ENCODE results near the gene HMCN2. TPM values are rescaled to one million over a fixed set of nuclear protein-coding genes. Genes with fewer than 3 reads are reported as not detected.

HMCN2 gene
- total RNA-seq, 1 donor from 2014 or later, result 0.06 TPM

DNA sequence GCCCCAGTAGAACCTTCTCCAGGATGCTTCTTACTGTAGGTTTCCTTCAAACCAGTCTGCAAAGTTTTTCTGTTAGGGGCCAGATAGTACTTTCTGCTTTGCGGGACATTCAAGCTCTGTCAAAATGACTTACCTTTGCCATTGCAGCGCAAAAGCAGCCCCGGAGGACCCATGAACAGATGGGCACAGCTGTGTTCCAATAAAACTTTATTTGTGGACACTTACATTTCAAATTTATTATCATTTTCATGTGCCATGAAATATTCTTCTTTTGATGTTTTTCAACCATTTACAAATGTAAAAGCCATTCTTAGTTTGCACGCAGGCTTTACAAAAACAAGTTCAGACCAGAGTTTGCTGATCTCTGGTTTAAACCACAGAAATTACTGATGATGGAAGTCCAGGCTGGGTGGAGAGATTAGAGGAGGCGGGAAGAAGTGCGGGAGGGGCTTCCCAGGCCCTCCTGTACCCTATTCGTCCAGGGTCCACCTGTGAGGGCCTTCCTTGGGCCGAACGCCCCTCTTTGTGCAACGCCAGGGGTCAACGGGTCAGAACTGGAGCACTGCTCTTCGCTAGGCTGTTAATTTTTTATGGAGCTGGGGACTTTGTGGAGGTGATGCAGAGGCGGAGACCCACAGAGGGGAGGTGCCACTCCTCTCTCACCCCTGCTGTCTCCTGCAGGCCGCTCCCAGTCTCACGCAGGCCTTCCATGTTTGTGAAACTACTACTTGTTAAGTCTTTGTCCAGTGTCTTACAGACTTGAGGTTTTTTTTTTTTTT, 171.6 kb downstream of the HMCN2 start:
- TF ChIP-seq, protein P1, sequence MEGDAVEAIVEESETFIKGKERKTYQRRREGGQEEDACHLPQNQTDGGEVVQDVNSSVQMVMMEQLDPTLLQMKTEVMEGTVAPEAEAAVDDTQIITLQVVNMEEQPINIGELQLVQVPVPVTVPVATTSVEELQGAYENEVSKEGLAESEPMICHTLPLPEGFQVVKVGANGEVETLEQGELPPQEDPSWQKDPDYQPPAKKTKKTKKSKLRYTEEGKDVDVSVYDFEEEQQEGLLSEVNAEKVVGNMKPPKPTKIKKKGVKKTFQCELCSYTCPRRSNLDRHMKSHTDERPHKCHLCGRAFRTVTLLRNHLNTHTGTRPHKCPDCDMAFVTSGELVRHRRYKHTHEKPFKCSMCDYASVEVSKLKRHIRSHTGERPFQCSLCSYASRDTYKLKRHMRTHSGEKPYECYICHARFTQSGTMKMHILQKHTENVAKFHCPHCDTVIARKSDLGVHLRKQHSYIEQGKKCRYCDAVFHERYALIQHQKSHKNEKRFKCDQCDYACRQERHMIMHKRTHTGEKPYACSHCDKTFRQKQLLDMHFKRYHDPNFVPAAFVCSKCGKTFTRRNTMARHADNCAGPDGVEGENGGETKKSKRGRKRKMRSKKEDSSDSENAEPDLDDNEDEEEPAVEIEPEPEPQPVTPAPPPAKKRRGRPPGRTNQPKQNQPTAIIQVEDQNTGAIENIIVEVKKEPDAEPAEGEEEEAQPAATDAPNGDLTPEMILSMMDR (conservative IDR thresholded peaks at IDR 0.05; ENCODE audit: low read depth, low read length), result no peak
- H3K4me3 ChIP-seq (ENCODE audit: low read depth, low read length), result no peak overlapping the region
- DNase-seq (ENCODE audit: low read depth), result no peak

DNA sequence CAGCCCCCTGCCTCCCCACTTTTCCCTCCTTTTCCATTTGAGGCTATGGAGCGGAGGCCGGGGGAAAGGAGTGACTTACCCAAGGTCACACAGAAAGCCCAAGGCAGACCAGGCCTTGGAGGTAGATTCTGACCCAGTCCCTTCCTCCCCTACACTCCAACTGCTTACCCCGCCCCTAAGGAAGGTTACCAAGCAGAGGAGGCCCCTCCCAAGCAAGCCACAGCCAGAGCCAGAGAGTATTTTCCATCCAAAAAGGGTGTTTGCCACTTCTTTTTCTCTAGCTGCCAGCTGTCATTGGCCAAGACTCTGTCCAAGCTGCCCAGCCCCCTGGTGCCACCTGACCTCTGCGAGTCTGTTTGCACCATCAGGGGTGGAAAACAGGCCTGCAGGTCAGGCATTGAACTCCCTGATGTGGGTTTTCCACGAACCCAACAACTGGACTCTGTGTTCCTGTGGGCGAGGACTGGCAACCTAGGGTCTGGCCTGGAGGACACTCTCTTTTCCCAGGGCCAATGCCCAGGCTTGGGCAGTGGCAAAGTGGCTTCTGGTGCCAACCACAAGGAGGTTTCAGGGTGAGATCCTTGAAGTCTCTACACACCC, 172.9 kb downstream of the HMCN2 start:
- no peak overlapping the region for H3K4me3 ChIP-seq (ENCODE audit: low read depth, low read length)
- no peak for DNase-seq (ENCODE audit: low read depth)
- TF ChIP-seq, protein P1 (conservative IDR thresholded peaks at IDR 0.05; ENCODE audit: low read depth, low read length), result no peak

- DNase-seq (ENCODE audit: low read depth), result no peak
- TF ChIP-seq, protein P1 (conservative IDR thresholded peaks at IDR 0.05; ENCODE audit: low read depth, low read length), result no peak
- H3K4me3 ChIP-seq (ENCODE audit: low read depth, low read length), result no peak overlapping the region
Observed at GRCh38 chr9:130441031-130441430, 175.5 kb downstream of the HMCN2 start.

GRCh38 chr9:130442746-130443455, 177.3 kb downstream of the HMCN2 start:
- TF ChIP-seq, protein P1 (conservative IDR thresholded peaks at IDR 0.05; ENCODE audit: low read depth, low read length), result no peak
- DNase-seq (ENCODE audit: low read depth), result no peak
- H3K4me3 ChIP-seq (ENCODE audit: low read depth, low read length), result no peak overlapping the region

DNA sequence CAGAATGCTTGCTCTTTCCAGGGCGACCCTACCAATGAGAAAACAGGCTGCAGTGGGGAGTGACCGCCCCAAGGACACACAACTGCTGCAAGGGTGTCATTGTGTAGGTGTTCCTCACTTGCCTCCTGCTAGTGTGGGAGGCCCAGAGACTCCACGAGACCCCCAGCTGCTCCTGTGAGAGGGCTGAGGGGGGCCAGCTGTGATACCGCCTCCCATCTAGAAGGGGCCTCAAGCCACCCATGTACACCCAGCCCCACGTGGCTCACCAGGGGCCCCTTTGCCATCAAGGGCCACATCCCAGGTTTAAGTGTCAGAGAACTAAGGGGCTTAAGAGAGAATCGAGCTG, 177.9 kb downstream of the HMCN2 start:
- no peak overlapping the region for H3K4me3 ChIP-seq (ENCODE audit: low read depth, low read length)
- TF ChIP-seq, protein P1 (conservative IDR thresholded peaks at IDR 0.05; ENCODE audit: low read depth, low read length), result no peak
- no peak for DNase-seq (ENCODE audit: low read depth)

- no peak overlapping the region for H3K4me3 ChIP-seq (ENCODE audit: low read depth, low read length)
- TF ChIP-seq, protein P1 (conservative IDR thresholded peaks at IDR 0.05; ENCODE audit: low read depth, low read length), result no peak
- DNase-seq (ENCODE audit: low read depth), result no peak
Observed at GRCh38 chr9:130443840-130444492, 178.4 kb downstream of the HMCN2 start.
